Heart left ventricle (tissue), 13 donors: Measurements from ENCODE around the gene GHRL.

Experiments used
- POLR2A ChIP-seq, 2 donors: fragments of 450-650 bp; IDR thresholded peaks; one replicate each; pipeline ENCODE4 v1.6.1; 2017; ENCODE audit warnings: antibody characterized with exemption in 2 of 2, mild to moderate bottlenecking in 2 of 2, moderate library complexity in 2 of 2
- TF ChIP-seq, protein P1 (sequence below), 12 donors: fragments of 200-600 bp; sonication (generic) in 4 of 12; IDR thresholded peaks; one replicate each; pipeline versions ENCODE4 v1.5.0 to v1.8.0; 2018 to 2022; ENCODE audit warnings: antibody characterized with exemption in 12 of 12, mild to moderate bottlenecking in 5 of 12
- donor health status: ischemic (EF 13 %, LVEDD 7.1; RV severe dilation, severe dysfunction).
- donor health status: DM: no; HTN: yes; CAD: no.
- donor health status: DM: no; HTN: no; CAD: no.
- donor health status: ischemic (EF 25% LVEDD 6.9; RV normal size, moderate dysfunction).
- donor health status: ischemic (EF 25% LVEDD 5.7; RV mildly dilated, moderate dysfunction).
- donor health status: ischemic (EF 35%, LVEDD 5.7; RV mildly dilated, moderate dysfunction).
- donor health status: nonischemic (EF 11% LVEDD 7.7; RV severe dilation, severe dysfunction).
- donor health status: DM: yes; HTN: yes; CAD: no.
- donor health status: PGD.
- donor health status: ischemic (EF 29% LVEDD 5.4; RV normal size, mild dysfunction).
- donor health status: nonischemic (EF 23%, LVEDD 6.1; RV moderate dilation, normal function).

DNA sequence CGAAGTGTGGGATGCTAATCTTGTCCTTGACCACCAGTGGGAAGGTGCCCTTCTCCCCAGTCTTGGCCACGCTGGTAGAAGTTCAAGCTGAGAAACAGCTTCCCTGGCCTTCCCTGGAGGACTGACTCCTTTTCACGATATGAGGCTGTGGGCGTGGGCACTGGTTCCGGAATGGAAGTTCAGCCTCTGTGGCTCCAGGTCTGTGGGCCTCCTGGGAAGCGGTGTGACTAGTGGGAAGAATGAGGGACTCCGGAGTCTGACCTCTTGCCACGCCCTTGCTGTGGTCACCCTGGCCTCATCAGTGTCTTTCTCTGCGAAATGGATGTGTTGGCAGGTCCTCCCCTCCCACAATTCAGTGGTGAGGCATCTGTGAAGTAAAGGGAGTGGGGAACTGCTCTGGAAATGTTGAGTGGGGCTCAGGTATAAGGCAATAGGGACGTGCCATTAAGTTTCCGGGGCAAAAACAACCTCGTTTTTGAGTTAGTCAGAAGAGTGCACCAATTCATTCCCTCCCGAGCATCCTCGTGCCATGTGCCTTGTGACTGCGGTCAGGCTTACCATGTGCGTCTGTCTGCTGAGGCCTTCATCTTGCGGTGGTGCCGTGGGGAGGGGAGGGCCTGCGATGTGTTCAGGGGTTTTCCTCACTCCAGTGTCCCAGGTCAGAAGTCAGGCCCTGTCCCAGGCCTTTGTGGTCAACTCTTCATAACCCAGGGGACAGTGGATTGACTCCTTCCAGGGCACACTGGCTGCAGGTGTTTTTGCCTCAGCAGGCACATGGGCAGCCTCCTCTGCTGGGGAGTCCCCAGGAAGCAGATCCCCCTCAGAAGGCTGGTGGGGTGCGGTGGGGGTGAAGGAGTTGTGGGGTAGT is 40.0 kb upstream of the GHRL start:
- TF ChIP-seq, protein P1, sequence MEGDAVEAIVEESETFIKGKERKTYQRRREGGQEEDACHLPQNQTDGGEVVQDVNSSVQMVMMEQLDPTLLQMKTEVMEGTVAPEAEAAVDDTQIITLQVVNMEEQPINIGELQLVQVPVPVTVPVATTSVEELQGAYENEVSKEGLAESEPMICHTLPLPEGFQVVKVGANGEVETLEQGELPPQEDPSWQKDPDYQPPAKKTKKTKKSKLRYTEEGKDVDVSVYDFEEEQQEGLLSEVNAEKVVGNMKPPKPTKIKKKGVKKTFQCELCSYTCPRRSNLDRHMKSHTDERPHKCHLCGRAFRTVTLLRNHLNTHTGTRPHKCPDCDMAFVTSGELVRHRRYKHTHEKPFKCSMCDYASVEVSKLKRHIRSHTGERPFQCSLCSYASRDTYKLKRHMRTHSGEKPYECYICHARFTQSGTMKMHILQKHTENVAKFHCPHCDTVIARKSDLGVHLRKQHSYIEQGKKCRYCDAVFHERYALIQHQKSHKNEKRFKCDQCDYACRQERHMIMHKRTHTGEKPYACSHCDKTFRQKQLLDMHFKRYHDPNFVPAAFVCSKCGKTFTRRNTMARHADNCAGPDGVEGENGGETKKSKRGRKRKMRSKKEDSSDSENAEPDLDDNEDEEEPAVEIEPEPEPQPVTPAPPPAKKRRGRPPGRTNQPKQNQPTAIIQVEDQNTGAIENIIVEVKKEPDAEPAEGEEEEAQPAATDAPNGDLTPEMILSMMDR (IDR thresholded peaks at IDR 0.05) = no peak
- no peak for TF ChIP-seq POLR2A (IDR thresholded peaks at IDR 0.05)
